A204.1 (cell line): Measurements from ENCODE around the gene GJB2.
A peak's percentile ranks its signal among the peaks of the same experiment; 100 is the strongest.

Experiments
- FAIRE-seq: peaks from 2 replicates; lab custom pipeline; 2012; peaks lifted over from hg19 to GRCh38; lab: Jason Lieb, UNC

Gene GJB2

GRCh38 chr13:20192836-20193161 is at the start of gene GJB2:
Gene GJB2 (minus strand): TSS chr13:20192938. CDS start chr13:20189581, 3,357 bp downstream.
- no peak for FAIRE-seq

- no peak for FAIRE-seq
Measured at GRCh38 chr13:20241593-20241992, 48.9 kb upstream of the GJB2 start.

GRCh38 chr13:20239748-20240147 is 47.0 kb upstream of the GJB2 start:
- FAIRE-seq, result no peak

DNA sequence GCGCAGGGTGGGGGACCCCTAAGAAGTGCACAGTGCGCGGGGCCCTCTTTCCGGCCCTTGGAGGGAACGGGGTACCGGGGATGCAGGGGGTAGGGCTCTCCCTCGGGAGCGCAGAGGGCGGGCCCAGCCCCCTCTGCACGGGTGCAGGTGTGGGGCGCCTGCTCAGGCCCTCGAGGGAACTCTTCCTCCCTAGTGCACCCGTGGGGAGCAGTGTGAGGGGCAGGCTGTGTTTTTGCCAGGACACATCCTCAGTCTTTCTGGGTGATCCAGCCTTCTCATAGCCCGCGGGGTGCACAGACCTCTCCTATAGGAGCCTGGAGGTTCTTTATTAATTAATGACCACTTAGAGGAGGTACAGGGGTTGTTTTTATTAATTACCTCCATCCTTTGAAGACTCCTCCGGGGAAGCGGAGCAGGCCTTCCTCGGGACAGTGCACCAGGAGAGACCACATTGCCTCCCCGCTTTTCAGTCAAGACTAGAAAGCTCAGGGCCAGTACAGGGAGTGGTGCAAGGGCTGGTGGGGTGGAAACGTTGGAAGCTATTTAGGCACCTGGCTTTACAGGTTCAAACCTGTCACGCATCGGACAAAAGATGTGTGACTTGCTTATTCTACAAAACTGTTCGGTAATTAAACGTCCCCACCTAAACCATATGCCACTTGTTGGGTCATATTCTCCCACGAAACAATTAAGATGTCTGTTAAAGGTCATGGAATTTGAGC is 40.0 kb upstream of the GJB2 start:
- FAIRE-seq, result no peak

GRCh38 chr13:20231839-20232555 is 39.3 kb upstream of the GJB2 start, which contains the start of gene GJB6:
Gene GJB6 (minus strand): TSS chr13:20232319. CDS start chr13:20223480, 8,839 bp downstream.
- no peak for FAIRE-seq

DNA sequence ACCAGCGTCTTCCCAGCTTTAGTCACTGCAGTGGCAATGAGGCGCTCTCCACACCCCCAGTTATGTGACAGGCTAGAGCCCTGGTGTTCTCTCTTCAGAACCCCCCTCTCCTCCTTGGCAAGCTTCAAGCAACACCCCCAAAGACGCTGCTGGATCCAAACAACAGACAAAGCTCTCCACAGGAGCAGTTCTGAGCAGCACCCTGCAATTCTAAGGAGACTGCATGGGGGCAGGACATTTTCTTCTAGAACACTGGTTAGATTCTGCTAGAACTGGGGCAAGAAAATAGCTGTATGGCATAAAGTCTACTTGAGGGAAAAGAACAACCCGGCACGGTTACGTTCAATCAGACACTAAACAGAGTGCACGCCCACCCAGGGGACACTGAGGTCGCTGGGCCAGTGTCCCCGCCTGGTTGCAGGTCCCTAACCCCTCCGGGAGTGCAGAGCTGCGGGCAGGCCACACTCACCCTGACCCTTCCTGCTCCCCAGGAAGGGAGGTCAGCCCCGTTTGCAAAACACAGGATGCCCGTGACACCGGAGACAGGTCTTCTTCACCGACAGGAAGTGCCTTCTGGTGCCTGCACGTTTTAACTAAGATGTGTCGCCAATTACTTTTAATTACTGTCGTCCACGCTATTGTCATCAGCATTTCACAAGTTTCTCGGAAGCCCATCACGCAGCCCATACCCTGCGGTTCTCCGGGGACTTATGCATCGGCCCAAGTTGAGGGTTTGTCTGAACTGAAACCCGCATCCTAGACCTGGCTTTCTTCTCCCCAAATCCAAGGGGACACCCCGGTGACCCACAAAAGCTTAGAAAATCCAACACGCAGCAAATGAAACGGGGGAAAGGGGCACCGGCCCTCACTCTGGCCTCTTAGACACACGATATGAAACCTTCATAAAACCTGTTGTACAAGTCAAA is 38.4 kb upstream of the GJB2 start:
- FAIRE-seq, result no peak

- no peak for FAIRE-seq
Measured at GRCh38 chr13:20227730-20228129, 35.0 kb upstream of the GJB2 start.

DNA sequence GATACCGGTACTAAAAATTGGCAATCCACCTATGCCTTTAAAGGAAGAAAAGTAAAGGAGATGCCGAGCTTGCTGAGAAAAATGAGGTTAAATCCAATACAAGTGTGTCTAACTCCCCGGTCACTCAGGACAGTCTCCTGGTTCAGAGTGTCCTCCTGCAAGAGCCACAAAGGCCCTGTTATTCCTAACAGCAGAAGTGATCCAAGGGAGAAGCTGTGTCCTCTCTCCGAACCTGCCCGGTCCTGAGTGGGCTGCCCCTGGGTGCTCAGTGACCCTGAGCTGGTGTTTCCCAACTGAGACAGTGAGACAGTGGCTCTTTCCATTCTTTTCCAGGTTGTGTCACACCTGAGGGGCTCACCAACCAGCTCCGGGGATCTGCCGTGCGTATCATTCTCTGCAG is 34.5 kb upstream of the GJB2 start:
- no peak for FAIRE-seq

DNA sequence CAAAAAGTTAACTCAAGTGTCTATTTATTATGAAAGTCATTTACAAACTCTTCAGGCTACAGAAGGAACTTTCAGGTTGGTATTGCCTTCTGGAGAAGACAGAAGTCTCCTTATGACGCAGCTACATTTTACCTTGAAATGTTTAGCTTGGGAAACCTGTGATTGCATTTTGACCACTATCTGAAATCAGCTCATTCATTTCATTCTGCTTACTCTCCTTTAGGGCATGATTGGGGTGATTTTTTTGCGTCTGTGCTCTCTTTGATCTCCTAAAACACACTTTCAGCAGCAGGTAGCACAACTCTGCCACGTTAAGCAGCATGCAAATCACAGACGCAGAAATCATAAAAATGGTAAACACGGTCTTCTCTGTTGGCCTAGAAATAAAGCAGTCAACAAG is 29.8 kb upstream of the GJB2 start:
- FAIRE-seq, result no peak

GRCh38 chr13:20221772-20222171 is 29.0 kb upstream of the GJB2 start:
- FAIRE-seq, result no peak

DNA sequence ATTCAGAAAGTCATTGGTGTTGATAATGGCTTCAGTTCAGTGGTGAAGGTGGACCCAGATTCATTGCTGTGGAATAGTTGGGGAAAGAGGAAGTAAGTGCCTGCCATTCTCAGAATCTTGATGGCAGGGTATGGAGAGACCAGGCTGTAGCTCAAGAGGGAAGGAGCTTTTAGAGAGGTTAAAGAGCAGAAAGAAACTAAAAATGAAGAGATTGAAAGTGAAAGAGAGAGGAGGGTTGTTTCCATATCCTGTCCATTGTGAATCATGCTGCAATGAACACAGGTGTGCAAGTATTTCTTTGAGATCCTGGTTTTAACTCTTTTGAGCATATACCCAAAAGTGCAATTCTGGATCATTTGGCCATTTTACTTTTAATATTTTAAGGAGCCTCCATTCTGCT is 26.8 kb upstream of the GJB2 start:
- no peak for FAIRE-seq

GRCh38 chr13:20217168-20217567 is 24.4 kb upstream of the GJB2 start:
- no peak for FAIRE-seq

- no peak for FAIRE-seq
Measured at GRCh38 chr13:20209948-20210347, 17.2 kb upstream of the GJB2 start.

- FAIRE-seq, result no peak
Measured at GRCh38 chr13:20206698-20207235, 14.0 kb upstream of the GJB2 start.

DNA sequence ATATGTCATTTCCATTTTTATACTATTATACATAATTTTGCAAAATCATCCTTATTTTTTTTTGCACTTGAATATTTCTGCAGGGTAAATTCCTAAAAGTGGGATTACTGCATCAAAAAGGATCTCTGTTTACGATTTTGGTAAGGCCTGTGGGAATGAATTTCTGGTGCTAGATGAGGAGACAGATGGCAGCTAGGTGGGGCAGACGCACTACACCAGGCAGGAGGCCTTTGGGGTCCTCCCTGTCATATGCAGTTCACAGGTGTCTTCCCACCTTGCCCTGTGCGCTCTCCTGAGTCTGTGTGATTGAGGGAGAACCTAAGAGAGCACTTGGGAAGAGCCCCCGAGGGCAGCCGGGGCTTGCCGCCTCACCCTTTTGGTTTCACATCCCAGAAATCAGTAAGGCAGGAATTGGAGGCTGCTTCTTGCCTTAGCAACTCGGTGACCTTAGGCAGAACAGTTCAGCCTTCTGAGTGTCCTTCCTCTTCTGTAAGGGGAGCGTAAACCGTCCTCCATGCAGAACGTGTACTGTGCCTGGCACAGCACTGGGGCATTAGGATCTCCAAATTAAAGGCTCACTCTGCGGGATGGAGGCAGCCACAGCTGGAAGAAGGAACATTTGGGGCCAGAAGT is 13.4 kb upstream of the GJB2 start:
- FAIRE-seq, result no peak

- FAIRE-seq, result no peak
Measured at GRCh38 chr13:20198781-20199180, 6.0 kb upstream of the GJB2 start.

- peak; percentile 92 for FAIRE-seq
Measured at GRCh38 chr13:20197361-20197834, 4.7 kb upstream of the GJB2 start.

GRCh38 chr13:20195801-20196200 is 3.1 kb upstream of the GJB2 start:
- no peak for FAIRE-seq

DNA sequence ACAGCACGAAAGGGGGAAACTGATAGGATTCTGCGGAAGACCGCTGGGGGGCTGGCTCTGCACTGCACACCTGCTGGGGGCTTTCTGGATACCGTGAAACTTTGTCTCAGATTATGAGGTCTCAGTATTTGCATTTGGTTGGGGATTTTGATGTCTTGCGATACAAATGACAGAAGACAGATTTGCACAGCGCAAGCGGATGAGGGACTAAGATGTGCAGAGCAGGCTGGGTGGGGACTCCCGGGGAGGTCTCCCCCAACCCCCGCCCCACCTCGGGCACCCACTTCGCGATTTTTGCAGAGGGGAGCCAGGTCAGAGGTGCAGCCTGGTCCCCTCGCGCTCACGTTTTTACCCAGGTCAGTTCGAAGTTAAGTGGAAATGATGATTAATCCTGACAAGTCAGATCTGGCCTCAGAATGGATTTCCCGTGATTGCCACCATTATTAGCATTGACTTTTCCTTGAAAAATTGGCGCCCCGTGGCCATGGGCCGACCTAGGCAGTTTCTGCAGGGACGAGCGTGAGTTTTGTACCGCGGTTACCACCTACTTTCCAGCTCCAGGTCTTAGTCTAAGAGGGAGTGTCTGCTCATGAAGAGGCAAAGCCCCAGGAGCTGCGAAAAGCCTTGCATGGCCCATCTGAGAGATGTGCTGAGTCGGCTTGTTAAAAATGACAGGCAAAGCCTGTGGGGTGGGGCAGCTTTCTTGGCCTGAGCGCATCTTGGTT is 1.3 kb upstream of the GJB2 start:
- no peak for FAIRE-seq

- FAIRE-seq, result no peak
Measured at GRCh38 chr13:20193162-20193906, 596 bp upstream of the GJB2 start.
